ENCODE data around the gene TRIM52.
A peak's percentile ranks its signal among the peaks of the same experiment; 100 is the strongest.

GRCh38 chr5:181233801-181234454 is 27.0 kb downstream of the TRIM52 start:
- TF ChIP-seq YY1 (IDR thresholded peaks at IDR 0.05; ENCODE audit: low read depth, low read length), result no peak
- TF ChIP-seq CTCF (IDR thresholded peaks at IDR 0.05 in 2 of 3, conservative IDR thresholded peaks at IDR 0.05 in 1 of 3; ENCODE audit: control insufficient read depth in 2 of 3, extremely low read depth in 1 of 3, insufficient read depth in 1 of 3, low read depth in 3 of 3, low read length in 3 of 3), result no peak
- TF ChIP-seq POLR2AphosphoS5 (IDR thresholded peaks at IDR 0.05; ENCODE audit: low read length), result no peak
- peak; percentile 16; the same call in 1 of the 2 replicates for TF ChIP-seq POLR2A (IDR thresholded peaks at IDR 0.05; ENCODE audit: low read depth, low read length)
- TF ChIP-seq POLR2AphosphoS2 (IDR thresholded peaks at IDR 0.05; ENCODE audit: low read depth, low read length), result no peak
- no peak for TF ChIP-seq TCF3 (IDR thresholded peaks at IDR 0.05; ENCODE audit: borderline replicate concordance, insufficient read depth, low read depth, low read length)
- no peak for TF ChIP-seq NR2F1 (conservative IDR thresholded peaks at IDR 0.05)
- no peak for TF ChIP-seq SPI1 (IDR thresholded peaks at IDR 0.05; ENCODE audit: borderline replicate concordance, insufficient read depth, low read depth, low read length)
- no peak for TF ChIP-seq SREBF2 (IDR thresholded peaks at IDR 0.05; ENCODE audit: low read length)

Data from GM12878 (cell line).